ENCODE data around the gene CYP24A1. TPM values are rescaled to one million over a fixed set of nuclear protein-coding genes. Genes with fewer than 3 reads are reported as not detected.

Gene CYP24A1
- total and polyA plus RNA-seq, 2 of the 13 experiments (the other 11 are each of a cell fraction or from before 2014, with no cell fraction given): 9.4 to 32.7 TPM

DNA sequence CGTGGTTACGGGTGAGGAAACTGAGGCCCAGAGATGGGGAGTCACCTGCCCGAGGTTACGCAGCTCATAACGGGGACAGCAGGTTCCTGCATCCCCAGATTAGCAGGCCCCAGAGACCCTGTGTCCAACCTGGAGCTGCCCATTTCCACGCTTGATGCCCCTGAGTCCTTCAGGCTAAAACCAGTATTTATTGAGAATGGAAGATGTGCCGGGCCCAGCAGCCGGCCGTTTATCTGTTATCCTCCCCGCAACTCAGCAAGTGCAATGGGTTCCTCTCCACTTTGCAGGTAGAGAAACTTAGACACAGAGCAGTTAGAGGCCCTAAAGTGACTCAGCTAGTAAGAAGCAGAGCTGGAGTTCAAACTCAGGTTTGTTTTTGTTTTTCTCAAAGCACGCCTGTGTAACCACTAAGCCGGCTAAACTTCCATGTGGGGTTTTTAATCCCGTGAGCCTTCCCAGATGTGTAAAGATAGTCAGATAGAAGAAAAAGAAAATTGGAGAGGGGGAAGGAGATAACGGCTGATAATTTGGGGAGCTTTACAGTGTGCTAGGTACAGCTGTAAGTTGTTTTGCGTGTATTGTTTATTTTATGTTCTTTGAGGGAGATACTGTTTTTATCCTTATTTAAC lies 34.9 kb upstream of the CYP24A1 start (continued):
- TF ChIP-seq SIX1 (CRISPR knock-in tag; IDR thresholded peaks at IDR 0.05; ENCODE audit: borderline replicate concordance) (0 out of 2 replicates have a peak, but pooled peaks have one; percentile 44), ADNP (CRISPR knock-in tag; IDR thresholded peaks at IDR 0.05) (no peak), SUZ12 (IDR thresholded peaks at IDR 0.05; ENCODE audit: low read depth, low read length) (no peak), THAP11 (CRISPR knock-in tag; IDR thresholded peaks at IDR 0.05) (no peak), CHCHD3 (CRISPR knock-in tag; IDR thresholded peaks at IDR 0.05) (0 out of 2 replicates have a peak, but pooled peaks have one; percentile 18), BRF2 (CRISPR knock-in tag; IDR thresholded peaks at IDR 0.05) (peak; percentile 25; the same call in 1 of the 2 replicates), ZNF674 (CRISPR knock-in tag; IDR thresholded peaks at IDR 0.05; ENCODE audit: low read depth) (no peak), FOSL1 (CRISPR knock-in tag; IDR thresholded peaks at IDR 0.05; ENCODE audit: borderline replicate concordance) (0 out of 2 replicates have a peak, but pooled peaks have one; percentile 35), ZNF547 (CRISPR knock-in tag; IDR thresholded peaks at IDR 0.05) (no peak), TEAD2 (CRISPR knock-in tag; IDR thresholded peaks at IDR 0.05) (0 out of 2 replicates have a peak, but pooled peaks have one; percentile 39), RNF219 (CRISPR knock-in tag; IDR thresholded peaks at IDR 0.05) (no peak), FOXO1 (CRISPR knock-in tag; IDR thresholded peaks at IDR 0.05) (no peak), EED (CRISPR knock-in tag; IDR thresholded peaks at IDR 0.05) (no peak), RORA (CRISPR knock-in tag; IDR thresholded peaks at IDR 0.05) (no peak), ZNF33A (CRISPR knock-in tag; IDR thresholded peaks at IDR 0.05; ENCODE audit: borderline replicate concordance) (no peak), KDM5A (IDR thresholded peaks at IDR 0.05; ENCODE audit: borderline replicate concordance, low read length) (peak; percentile 77; the same call in 1 of the 2 replicates), IRF9 (CRISPR knock-in tag; IDR thresholded peaks at IDR 0.05; ENCODE audit: borderline replicate concordance) (no peak), ZNF737 (CRISPR knock-in tag; IDR thresholded peaks at IDR 0.05; ENCODE audit: borderline replicate concordance) (peak; percentile 85; the same call in 1 of the 2 replicates), POLR2AphosphoS2 (IDR thresholded peaks at IDR 0.05; ENCODE audit: low read depth, low read length) (no peak), ZMYM3 (CRISPR knock-in tag; IDR thresholded peaks at IDR 0.05) (peak; percentile 30; the same call in 1 of the 2 replicates), FOXK1 (CRISPR knock-in tag; IDR thresholded peaks at IDR 0.05; ENCODE audit: borderline replicate concordance, low read depth) (no peak)
- TF ChIP-seq, protein P1, sequence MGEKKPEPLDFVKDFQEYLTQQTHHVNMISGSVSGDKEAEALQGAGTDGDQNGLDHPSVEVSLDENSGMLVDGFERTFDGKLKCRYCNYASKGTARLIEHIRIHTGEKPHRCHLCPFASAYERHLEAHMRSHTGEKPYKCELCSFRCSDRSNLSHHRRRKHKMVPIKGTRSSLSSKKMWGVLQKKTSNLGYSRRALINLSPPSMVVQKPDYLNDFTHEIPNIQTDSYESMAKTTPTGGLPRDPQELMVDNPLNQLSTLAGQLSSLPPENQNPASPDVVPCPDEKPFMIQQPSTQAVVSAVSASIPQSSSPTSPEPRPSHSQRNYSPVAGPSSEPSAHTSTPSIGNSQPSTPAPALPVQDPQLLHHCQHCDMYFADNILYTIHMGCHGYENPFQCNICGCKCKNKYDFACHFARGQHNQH (CRISPR knock-in tag; IDR thresholded peaks at IDR 0.05): no peak
- TF ChIP-seq, protein P2, sequence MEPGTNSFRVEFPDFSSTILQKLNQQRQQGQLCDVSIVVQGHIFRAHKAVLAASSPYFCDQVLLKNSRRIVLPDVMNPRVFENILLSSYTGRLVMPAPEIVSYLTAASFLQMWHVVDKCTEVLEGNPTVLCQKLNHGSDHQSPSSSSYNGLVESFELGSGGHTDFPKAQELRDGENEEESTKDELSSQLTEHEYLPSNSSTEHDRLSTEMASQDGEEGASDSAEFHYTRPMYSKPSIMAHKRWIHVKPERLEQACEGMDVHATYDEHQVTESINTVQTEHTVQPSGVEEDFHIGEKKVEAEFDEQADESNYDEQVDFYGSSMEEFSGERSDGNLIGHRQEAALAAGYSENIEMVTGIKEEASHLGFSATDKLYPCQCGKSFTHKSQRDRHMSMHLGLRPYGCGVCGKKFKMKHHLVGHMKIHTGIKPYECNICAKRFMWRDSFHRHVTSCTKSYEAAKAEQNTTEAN (CRISPR knock-in tag; conservative IDR thresholded peaks at IDR 0.05): no peak
